Esophagus muscularis mucosa (tissue), 4 donors: ENCODE results near the gene TCF7L2. TPM values are rescaled to one million over a fixed set of nuclear protein-coding genes. Genes with fewer than 3 reads are reported as not detected.

Source experiments
- DNase-seq: peaks from one replicate; pipeline ENCODE4 v3.0.0-alpha.2; 2017; ENCODE audit errors: extremely low spot score
- H3K27ac ChIP-seq, 4 donors: fragments of 200-600 bp; sonication (generic); replicated peaks in 1 of 4; 1 replicate in 3 of 4; 2 replicates in 1 of 4; pipeline ENCODE4 v1.5.1; 2016 to 2019; ENCODE audit warnings: mild to moderate bottlenecking in 1 of 4
- H3K27me3 ChIP-seq, 4 donors: fragments of 200-600 bp; sonication (generic); one replicate each; pipeline versions ENCODE4 v1.5.1 to v1.6.0; 2016 to 2019
- H3K36me3 ChIP-seq, 4 donors: fragments of 200-600 bp; sonication (generic); one replicate each; pipeline ENCODE4 v1.5.1; 2016 to 2019
- H3K4me1 ChIP-seq, 4 donors: fragments of 200-600 bp; sonication (generic); one replicate each; pipeline ENCODE4 v1.5.1; 2016 to 2019
- H3K4me3 ChIP-seq, 4 donors: fragments of 200-600 bp; sonication (generic); 1 replicate in 2 of 4; 2 replicates in 2 of 4; pipeline ENCODE4 v1.5.1; 2016 to 2019; ENCODE audit warnings: mild to moderate bottlenecking in 4 of 4, moderate library complexity in 1 of 4
- H3K9me3 ChIP-seq, 4 donors: fragments of 200-600 bp; sonication (generic); 1 replicate in 3 of 4; 2 replicates in 1 of 4; pipeline ENCODE4 v1.5.1; 2016 to 2019
- CTCF ChIP-seq, 3 experiments: fragments of 200-600 bp in 2 of 3; fragments of 450-650 bp in 1 of 3; sonication (generic) in 2 of 3; IDR thresholded peaks; one replicate each; pipeline ENCODE4 v1.5.1; 2017 to 2019; ENCODE audit warnings: antibody characterized with exemption in 3 of 3, mild to moderate bottlenecking in 2 of 3, moderate library complexity in 1 of 3
- EP300 ChIP-seq: sonication (generic); formaldehyde crosslinking; IDR thresholded peaks from one replicate; pipeline ENCODE4 v1.6.1; 2017; ENCODE audit warnings: antibody characterized with exemption
- POLR2A ChIP-seq: fragments of 450-650 bp; IDR thresholded peaks from one replicate; pipeline ENCODE4 v1.6.1; 2017; ENCODE audit warnings: antibody characterized with exemption, moderate library complexity, mild to moderate bottlenecking, low read depth
- POLR2AphosphoS5 ChIP-seq, 2 donors: sonication (generic); formaldehyde crosslinking; IDR thresholded peaks; one replicate each; pipeline ENCODE4 v1.6.1; 2017; ENCODE audit warnings: antibody characterized with exemption in 2 of 2
- WGBS: methylation state at CpG from one replicate; pipeline ENCODE4 v1.1.5; 2018; 5-methylcytosine and 5-hydroxymethylcytosine counted together
- intact Hi-C: fragments of 100-400 bp; cut with DNase I; formaldehyde crosslinking; loops from one replicate; pipeline ENCODE4 v1.15.1; 2023
- total RNA-seq, 4 donors: library from RNA; depleted of rRNA; stranded (reverse); fragments of >200 nt; gene quantifications; one replicate each; pipeline versions ENCODE4 v1.1.0 to v1.2.1, GENCODE V29; 2016

The TCF7L2 gene
- total RNA-seq, 4 donors from 2014 or later, result 7.8 to 24.1 (median 19.2) TPM

- Histone ChIP-seq H3K4me3 (no peak overlapping the region), H3K27me3 (no peaks in the 10 kb centered on the region), H3K9me3 (no peaks in the 10 kb centered on the region), H3K27ac (no peak overlapping the region), H3K4me1 (no peaks in the 10 kb centered on the region), H3K36me3 (no peaks in the 10 kb centered on the region)
- 79% methylated on average over 2 of the region's 2 CpGs for WGBS
- no peak for TF ChIP-seq CTCF (IDR thresholded peaks at IDR 0.05)
- no peak for TF ChIP-seq POLR2AphosphoS5 (IDR thresholded peaks at IDR 0.05)
- TF ChIP-seq POLR2A, result no peak
- TF ChIP-seq EP300, result no peak
- DNase-seq, result no peak
- intact Hi-C loops, result no loop called here
Measured at GRCh38 chr10:112911206-112911605, 38.8 kb upstream of the TCF7L2 start.

GRCh38 chr10:112912410-112912928, 37.6 kb upstream of the TCF7L2 start:
- H3K36me3 ChIP-seq, result no peaks in the 10 kb centered on the region
- H3K9me3 ChIP-seq, result no peaks in the 10 kb centered on the region
- no peaks in the 10 kb centered on the region for H3K27me3 ChIP-seq
- 77% methylated on average over 15 of the region's 15 CpGs for WGBS
- no peak for DNase-seq
- H3K4me3 ChIP-seq, result no peak overlapping the region
- intact Hi-C loops, result no loop called here
- H3K4me1 ChIP-seq, result no peaks in the 10 kb centered on the region
- TF ChIP-seq POLR2A (no peak), CTCF (IDR thresholded peaks at IDR 0.05) (no peak), POLR2AphosphoS5 (IDR thresholded peaks at IDR 0.05) (no peak), EP300 (no peak)
- peak overlapping the region in 1 of 4 donors; percentile 27 for H3K27ac ChIP-seq

- 83% methylated on average over 1 of the region's 1 CpG for WGBS
- Histone ChIP-seq H3K4me3 (no peak overlapping the region), H3K36me3 (no peaks in the 10 kb centered on the region), H3K27me3 (no peaks in the 10 kb centered on the region), H3K27ac (no peak overlapping the region), H3K9me3 (no peaks in the 10 kb centered on the region), H3K4me1 (no peaks in the 10 kb centered on the region)
- intact Hi-C loops, result no loop called here
- no peak for TF ChIP-seq POLR2AphosphoS5 (IDR thresholded peaks at IDR 0.05)
- no peak for TF ChIP-seq POLR2A
- no peak for TF ChIP-seq EP300
- TF ChIP-seq CTCF (IDR thresholded peaks at IDR 0.05), result no peak
- no peak for DNase-seq
Measured at GRCh38 chr10:112913255-112913654, 36.8 kb upstream of the TCF7L2 start.

GRCh38 chr10:112913661-112914287, 36.3 kb upstream of the TCF7L2 start:
- 84% methylated on average over 8 of the region's 9 CpGs for WGBS
- no peaks in the 10 kb centered on the region for H3K9me3 ChIP-seq
- no peak for TF ChIP-seq POLR2A
- no peak for TF ChIP-seq CTCF (IDR thresholded peaks at IDR 0.05)

More at GRCh38 chr10:112913661-112914287, 36.3 kb upstream of the TCF7L2 start:
- Histone ChIP-seq H3K27ac (no peak overlapping the region), H3K4me1 (no peaks in the 10 kb centered on the region), H3K4me3 (no peak overlapping the region), H3K27me3 (no peaks in the 10 kb centered on the region), H3K36me3 (no peaks in the 10 kb centered on the region)
- DNase-seq, result no peak
- intact Hi-C loops, result no loop called here
